NOMO-1 treated with dmso at 0.1 percent for 144 hours (cell line): Measurements from ENCODE around the gene SEMA5A.
A peak's percentile ranks its signal among the peaks of the same experiment; 100 is the strongest.
"Not testable (repeated sequence)": the region's sequence is repeated elsewhere in the genome, so short reads cannot be mapped to it uniquely, and the experiment has no call there.

Experiments
- DNase-seq: peaks from one replicate; lab custom pipeline; 2025; ENCODE audit not compliant: unreplicated experiment; lab: John Stamatoyannopoulos, UW

SEMA5A gene

DNA sequence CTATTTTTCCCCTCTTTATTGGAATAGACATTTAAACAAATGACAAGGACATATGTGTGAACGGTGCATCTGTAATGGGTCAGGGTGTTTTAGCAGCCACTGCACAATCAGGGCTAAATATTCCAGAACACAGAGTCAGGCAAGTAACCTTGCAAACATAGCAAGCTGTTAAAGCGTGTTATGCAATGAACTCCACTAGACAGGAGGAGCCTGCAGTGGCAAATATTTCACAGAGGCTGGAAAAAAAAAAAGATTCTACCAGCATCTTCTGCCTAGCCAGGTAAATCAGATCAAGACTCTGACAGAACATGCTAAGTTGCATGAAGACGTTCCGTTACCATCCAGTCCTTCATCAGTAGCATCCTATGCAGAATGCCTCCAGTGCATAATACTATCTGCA lies 171.8 kb downstream of the SEMA5A start:
- DNase-seq = no peak

DNA sequence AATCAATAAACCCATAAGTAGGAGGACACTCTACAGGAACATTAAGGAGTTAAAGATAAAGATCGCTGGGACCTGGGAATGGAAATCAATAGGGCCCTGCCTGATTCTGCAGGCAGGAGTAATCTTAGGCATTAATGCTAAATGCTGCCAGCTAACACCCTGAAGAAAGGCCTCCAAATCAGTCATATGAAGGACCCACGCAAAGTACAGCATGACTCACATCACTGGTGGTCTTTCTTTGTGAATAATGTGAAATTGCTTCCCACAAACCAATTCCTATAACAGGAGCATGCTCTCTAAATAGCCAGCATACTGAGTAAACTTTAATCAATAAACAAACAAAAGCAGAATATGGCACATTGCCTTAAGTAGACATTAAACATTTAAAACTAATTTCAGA lies 172.3 kb downstream of the SEMA5A start:
- DNase-seq = no peak

DNA sequence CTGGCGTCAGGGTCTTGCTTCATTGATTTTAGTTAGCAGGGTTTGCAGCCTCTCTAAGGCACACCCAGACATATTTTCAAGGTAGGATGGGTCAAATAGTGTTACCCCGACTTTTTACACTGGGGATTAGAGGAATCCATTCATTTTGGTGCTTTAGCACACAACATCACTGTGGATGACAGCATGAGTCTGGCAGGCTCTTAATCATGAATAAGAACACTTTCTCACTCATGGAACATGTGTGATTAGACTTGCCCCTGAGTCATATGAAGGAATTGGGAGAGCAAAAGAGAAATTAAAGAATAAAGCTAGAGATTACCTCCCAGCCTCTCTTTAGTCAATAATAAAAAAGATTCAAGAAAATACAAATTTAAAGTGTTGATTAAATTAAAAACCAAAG lies 175.6 kb downstream of the SEMA5A start:
- DNase-seq = no peak

DNA sequence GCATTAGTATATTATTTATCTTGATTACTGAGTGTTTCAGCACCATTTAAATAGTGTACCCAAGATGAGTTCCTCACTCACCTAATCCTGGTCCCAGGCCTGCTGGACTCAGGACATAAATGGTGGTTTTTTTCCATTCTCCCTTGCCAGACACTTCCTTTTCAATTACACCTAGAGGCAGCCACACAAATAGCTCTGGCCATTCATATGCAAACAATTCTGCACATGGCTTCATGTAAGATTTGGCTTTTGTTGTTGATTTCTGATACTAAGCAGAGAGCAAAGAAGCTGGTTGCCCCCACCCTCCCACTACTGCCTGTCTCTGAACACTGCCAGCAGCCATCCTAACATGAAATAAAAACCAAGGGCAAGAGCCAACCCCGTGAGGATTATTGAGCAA lies 180.4 kb downstream of the SEMA5A start:
- no peak for DNase-seq

DNA sequence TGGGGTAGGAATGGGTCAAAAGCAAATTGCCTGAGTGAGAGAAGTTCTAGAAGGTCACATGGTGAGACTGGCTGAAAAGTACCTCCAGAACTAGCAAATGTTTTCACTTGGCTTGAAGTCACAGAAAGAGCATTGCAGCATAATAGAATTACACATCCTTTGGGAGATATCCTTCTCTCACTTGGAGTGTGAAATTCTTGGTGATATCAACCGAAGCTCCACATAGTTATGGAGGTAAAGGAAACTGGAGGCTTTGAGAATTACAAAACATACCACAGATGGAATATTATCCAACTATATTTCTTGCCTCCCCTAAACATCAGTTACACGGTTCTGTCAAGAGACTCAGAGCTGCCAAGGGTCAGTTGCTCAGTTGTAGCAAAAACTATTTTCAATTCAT lies 182.4 kb downstream of the SEMA5A start:
- no peak for DNase-seq

DNA sequence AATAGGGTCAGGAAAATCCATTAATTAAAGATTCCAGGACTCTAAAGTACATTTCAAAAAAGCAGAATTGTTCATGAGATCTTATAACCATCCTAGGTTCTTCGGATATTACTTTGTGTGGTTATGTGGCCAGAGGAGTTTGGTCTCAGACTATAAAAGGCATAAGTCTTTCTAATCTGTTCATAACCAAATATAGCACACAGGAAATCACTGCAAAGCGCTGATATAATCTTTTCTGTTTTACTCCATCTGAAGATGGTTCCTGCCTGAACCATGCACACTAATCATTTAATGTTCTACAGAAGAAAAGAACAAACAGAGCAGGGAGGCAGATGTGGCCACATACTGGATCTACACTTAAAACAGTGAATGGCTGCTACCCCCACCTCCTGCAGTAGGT lies 182.8 kb downstream of the SEMA5A start:
- DNase-seq = no peak

DNA sequence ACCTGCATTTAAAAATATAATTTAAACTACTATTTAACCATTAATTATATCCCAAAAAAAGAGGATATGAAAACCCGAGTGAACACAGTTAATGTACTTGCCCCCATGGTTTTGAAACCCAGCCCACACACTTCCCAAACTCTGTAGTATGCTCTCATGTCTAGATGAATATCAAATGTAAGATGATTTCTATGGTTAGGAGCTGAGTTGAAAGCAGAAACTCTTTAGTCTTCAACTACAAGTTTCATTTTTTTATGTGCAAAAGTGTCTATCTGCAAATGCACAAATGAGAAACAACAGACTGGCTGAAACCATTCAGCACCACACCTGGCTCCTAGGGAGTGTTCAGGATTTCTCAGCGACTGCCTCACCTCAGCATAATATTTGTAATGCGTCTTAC lies 183.3 kb downstream of the SEMA5A start:
- DNase-seq = no peak

DNA sequence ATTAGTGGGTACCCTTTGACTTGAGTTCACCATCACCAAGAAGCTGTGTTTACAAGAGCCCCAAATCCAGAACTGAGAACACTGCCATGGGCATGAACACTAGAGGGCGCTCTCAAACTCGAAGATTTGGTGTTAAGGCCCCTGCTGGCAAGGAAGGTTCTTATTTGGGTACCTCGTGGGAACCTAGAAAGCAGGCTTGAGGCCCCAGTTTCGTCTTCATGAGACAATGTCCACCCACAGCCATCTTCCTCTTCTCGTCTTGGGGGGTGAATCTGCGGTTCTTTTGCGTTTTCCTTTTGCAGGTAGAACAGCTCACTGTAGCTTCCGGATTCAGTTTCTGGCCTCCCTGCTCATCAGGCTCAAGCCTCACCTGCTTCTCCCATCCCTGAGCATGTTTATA lies 184.0 kb downstream of the SEMA5A start:
- peak; percentile 1 for DNase-seq

DNA sequence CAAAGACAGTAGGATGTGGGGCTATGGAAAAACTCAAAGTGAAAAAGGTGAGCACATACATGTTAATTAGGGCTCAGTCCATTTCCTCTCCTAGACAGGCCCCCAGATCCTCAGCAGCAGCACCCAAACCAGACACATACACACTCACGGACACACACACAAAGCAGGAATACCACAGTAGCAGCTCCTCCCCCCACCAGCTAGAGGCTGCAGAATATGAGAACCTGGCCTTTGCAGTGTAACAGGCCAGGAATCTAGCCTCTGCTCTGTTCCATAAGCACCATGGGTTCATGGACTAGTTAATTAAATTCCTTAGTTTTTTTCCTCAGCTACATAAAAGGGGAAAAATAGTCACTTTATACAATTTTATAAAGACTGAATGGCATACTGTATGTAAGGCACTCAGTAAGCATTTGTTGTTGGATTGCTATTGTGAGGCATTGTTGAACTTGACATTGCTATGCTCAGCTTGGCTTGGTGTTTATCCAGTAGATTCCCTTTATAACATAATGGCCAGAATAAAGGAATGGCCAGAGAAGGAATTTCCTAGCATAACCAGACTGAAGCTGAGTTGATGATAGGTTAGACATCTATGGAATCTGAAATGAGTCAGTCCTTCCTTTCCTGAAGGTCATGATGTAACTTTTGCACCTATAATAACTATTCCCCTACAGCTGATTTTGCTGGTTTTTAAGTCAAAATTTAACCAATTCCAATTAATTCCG lies 186.8 kb downstream of the SEMA5A start:
- no peak for DNase-seq

DNA sequence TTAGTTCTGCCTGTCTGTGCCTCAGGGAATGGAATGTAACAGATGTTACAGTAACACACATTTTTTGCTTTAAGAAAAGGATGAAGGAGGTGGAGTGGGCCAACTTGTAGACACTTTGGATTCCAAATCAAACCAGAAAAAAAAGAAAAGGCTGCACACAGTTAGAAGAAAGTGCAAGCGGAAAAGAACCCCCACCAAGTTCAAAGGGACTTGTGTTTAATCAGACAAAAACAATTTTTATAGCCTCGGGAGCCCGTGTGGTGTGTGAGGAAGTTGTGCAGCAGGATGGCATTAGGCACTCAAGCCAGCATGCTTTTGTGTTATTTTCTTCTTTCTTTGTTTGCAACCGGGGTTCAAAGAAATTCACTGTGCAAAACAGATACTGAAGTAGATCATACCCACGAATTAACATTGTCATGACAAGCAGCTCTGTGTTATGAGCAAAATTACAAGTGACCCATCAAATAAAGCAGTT lies 189.5 kb downstream of the SEMA5A start:
- no peak for DNase-seq

DNA sequence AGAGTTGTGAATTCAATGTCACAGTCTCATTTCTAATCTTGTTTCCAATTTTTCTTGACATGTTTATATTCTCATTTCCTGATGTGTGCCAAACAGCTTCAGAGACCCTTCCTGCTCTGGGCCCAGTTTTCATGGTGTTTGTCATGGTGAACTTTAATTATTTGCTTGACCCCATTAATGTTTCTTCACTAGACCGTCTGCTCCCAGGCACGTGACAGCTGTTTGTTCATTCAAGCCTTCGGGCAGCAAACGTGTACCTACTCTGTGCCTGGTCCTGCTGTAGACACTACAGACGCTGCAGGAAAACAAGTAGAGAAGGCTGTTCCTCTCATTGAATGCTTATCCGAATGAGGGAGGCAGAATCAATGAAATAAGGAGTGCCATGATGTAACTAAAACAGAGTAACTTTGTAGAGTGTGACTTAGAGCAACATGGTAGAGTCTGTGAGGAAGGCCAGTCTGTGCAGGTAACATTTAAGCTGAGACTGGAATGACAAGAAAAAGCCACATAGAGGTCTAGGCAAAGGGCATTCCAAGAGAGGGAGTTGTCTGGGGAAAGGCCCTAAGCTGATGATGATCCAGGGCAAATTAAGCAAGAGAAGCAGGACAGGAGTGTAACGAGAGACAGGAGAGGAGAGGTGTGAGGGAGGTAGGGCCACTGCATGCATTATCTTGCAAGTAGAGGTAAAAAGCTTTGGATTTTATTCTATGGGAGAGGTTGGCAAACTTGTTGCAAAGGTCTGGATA lies 191.4 kb downstream of the SEMA5A start:
- DNase-seq = no peak

DNA sequence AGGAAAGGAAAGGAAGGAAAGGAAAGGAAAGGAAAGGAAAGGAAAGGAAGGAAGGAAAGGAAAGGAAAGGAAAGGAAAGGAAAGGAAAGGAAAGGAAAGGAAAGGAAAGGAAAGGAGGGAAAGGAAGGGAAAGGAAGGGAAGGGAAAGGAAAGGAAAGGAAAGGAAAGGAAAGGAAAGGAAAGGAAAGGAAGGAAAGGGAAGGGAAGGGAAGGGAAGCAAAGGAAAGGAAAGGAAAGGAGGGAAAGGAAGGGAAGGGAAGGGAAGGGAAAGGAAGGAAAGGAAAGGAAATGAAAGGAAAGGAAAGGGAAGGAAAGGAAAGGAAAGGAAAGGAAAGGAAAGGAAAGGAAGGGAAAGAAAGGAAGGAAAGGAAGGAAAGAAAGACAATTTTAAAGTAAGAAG lies 192.8 kb downstream of the SEMA5A start:
- DNase-seq = not testable (repeated sequence)

DNA sequence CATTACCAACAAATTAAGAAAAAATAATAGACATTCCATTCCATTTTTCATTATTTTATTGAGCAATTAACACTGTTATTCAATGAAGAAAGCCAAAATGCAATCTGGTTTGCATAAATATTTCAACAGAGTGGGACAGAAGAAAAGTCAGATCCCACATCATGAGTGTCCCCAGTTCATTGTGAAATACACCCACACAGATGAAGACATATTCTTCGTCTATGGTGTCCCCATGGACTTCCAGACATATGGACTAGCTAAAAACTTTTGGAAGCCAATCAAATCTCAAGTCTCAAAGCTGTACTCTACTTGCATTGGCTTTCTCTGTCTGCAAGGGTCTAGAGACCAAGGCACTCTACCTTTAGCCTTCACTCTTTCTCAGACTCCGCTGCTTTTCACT lies 194.3 kb downstream of the SEMA5A start:
- no peak for DNase-seq

DNA sequence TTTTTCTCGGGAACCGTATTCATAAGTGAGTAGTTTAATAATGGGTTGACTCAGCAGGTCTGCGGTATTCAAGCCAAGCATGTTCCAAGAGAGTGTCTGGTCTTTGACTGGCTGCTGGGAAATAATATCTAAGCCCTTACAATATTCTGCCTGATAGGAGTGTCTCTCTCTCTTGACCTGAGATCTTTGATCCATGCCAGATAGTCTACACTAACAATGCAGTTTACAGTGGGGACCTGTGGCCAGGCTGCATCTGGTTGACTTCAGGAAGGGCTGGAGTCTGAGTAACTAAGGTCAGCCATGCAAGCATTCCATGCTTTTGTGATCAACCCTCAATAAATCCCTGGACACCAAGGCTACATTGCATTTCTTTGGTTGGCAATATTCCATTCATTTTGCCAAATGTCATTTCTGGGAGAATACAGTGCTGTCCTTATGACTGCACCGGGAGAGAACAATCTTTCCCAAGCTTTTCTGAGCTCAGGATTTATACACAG lies 195.5 kb downstream of the SEMA5A start:
- no peak for DNase-seq

DNA sequence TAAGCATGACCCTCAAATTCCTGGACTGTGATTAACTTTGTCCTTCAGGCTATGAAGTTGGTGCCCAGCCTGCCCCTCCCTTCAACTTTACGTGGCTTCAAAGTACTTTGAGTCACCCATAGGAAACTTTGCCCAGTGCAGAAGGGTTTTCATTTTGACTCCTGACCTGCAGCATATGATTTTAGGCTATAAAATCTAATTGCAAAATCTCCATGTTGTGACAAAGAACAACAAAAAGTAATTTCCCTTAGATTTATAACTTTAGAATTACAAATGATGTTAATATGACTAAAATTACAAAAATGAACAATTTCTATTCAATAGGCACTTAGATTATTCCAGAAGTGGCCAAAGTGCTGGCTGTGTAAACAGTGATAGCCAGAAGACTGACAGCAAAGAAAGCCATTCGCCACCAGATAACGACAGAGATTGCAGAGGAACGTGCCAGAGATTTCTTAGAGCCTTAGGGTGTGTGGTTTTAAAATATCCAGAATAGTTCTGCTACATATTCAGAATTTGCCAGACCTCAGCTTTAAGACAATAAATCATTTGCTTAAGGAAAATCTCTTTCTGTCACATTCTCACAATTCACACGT lies 197.4 kb downstream of the SEMA5A start:
- no peak for DNase-seq

DNA sequence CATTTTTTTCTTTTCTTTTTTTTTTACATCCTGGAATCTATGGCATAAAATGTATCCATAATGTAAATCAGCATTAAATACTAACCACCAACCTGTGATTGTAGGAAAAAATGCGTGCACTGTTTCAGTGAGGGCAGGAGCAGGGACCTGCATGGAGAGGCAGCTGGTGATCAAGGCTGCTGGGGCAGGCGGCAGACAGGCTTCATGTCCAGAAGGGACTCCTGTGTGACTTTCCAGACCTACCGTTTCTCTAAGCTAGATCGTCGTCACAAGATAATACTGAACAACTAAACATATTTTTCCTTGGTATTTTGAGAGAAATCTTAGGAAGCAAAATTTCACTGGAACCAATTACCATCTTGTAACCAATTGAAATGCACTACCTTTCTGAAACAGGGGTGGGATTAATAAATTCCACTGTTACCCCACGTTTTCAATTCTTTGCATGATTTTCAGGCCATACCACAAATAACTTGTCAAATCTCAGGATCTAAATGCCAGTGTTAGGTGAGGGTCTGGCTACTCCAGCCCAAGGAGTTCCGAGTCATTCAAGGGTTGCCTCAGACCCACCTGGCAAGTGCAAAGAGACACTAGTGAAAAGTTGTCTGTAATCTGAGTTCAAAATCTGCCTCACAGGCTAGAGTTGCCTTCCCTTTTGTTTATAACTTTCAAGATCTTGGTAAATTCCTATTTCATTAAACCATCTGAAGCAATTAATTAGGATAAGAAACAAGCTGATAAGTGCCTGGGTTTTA lies 198.2 kb downstream of the SEMA5A start:
- DNase-seq = no peak

DNA sequence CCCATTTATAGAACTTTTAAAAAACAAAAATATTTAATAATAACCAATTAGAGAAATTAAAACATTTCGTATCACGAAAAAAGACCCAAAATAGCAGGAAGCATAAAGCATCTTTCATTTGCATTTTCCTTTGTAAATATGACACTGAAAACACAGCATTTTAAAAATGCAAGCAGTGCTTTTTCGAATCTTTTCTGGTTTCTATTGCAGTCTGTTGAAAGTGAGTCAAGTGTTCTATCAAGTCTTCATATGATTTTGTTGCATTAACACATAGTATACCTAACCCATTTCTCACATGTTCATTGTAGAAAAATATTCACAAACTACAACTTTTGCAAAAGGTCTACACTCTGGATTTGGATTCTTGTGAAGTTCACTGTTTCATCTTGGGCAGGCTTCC lies 198.8 kb downstream of the SEMA5A start:
- DNase-seq = no peak

DNA sequence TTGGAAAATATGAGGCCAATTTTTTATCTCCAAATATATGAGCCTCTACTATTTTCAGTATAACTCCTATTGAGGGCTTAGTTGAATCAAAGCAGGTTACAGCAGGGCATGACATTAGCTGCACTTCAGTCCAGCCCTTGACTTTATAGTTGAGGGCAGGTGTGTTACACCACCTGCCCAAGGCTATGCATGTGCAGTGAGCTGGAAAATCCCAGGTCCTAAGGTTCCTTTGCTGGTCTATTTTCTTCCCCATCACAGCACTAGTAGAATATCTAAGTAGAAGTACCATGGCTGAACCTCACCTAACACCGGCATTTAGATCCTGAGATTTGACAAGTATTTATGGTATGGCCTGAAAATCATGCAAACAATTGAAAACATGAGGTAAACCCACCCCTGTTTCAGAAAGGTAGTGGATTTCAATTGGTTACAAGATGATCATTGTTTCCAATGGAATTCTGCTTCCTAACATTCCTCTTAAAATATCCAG lies 201.1 kb downstream of the SEMA5A start:
- DNase-seq = no peak

DNA sequence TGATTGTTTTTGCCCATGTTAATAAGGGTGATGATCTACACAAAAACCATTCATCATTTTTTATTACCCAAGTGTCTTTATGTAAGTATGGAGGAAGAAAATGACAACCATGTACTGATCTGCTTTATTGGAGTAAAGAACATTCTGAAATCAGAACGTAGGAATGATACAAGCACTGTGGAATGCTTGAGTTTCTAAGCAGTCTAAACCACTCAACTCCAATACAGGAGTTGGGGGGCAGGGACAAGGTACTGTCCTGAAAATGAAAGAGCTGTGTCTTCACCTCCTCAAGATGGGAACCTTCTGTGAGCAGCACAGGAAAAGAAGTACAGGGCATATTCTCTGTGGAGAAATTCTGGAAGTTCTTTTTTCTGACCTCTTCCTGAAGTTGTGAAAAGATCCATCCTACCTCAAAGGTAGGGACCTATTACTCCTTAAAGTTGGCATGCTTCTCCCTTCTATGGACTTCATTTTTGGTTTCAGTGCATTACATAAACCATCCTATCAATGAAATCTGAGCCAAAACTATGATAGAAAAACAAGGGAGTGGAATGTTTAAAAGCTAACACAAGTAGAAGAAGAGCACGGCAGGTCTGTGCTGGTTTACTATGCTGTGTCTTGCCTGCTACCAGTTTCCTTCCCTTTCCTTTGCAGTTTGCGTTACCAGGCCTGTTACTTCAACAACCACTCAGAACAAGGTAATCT lies 202.6 kb downstream of the SEMA5A start:
- DNase-seq = no peak

DNA sequence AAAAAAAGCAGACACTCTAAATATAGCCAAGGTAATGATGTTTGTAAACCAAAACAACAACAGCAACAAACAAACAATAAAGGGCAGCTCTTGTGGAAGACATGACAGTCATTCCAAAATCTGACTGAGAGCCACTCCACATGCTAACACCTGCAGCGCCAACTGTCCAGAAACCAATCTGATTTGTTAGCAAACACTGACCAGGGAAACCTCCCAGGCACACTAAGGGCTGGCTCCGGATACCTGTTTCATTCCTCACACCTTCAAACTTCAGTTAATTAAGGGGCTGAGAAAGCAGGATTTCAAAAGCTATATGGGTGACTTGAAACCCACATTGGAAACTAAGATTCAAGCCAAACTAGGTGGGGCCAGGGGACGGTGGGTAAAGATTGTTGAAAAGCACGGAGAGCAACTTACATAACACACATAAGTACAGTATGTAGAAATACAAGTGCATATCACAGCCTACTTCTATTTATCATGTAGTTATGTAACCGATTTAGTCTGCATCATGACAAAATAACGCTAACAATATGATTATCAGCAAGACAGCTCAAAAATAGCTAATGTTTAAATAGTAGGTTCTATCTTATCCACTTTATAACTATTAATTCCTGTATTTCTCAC lies 203.6 kb downstream of the SEMA5A start:
- DNase-seq = no peak
